Measurements from ENCODE around the gene REXO5.

DNA sequence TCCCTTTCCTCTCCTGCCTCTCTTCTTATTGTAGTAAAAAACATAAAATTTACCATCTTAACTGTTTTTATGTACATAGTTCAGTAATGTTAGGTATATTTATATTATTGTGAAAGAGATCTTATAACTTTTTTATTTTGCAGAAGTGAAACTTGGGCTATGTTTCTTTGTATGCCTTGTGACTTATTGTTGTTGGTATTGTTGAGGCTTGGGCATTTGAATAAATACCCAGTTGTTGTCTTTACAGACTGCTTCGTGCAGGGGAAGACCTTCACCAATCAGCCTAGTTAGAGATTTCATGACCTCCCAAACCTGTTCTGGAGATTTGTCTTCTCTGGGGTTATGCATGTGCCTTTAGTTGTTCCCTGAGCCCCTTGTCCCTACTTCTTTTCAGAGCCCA lies 31.9 kb downstream of the REXO5 start:
- TF ChIP-seq CTCF (IDR thresholded peaks at IDR 0.05) (no peak), ZFX (IDR thresholded peaks at IDR 0.05; ENCODE audit: borderline replicate concordance) (no peak)

All from 22Rv1 (cell line).